IMR-90 (cell line): Measurements from ENCODE around the gene P2RY2. TPM values are rescaled to one million over a fixed set of nuclear protein-coding genes. Genes with fewer than 3 reads are reported as not detected.

Source experiments
- ATAC-seq: fragments of 200-7000 bp; cut with Tn5 transposase; 2 replicates; pipeline ENCODE4 v1.9.1; 2020; ENCODE audit warnings: low read depth, mild to moderate bottlenecking, moderate library complexity
- BruUV-seq: library from RNA; stranded (reverse); fragments of 400-500 nt; replicated peaks from 2 replicates; lab custom pipeline; 2021; lab: Mats Ljungman, UMichigan
- CTCF ChIA-PET: fragments of 300-600 bp; formaldehyde crosslinking; extraction: SDS; loops from one replicate; lab custom pipeline; 2021; ENCODE audit warnings: antibody characterized with exemption; lab: Yijun Ruan, JAX
- POLR2A ChIA-PET: fragments of 300-600 bp; sonication (Branson Sonifier 250); formaldehyde crosslinking; loops from one replicate; lab custom pipeline; 2022; ENCODE audit warnings: antibody characterized with exemption; ENCODE audit not compliant: unreplicated experiment; lab: Charles Lee
- DNase-seq: peaks from one replicate; pipeline ENCODE4 v3.0.0; 2013
- H2AFZ ChIP-seq: replicated peaks from 2 replicates; pipeline ENCODE3; 2013; ENCODE audit warnings: low read length, mild to moderate bottlenecking; ENCODE audit not compliant: poor library complexity
- H2AK5ac ChIP-seq: 2 replicates; pipeline ENCODE4 v1.6.1; 2013; ENCODE audit warnings: low read depth, low read length, inconsistent platforms
- H2AK9ac ChIP-seq: replicated peaks from 2 replicates; pipeline ENCODE3; 2013; ENCODE audit warnings: mild to moderate bottlenecking, low read depth, low read length, moderate library complexity; ENCODE audit not compliant: poor library complexity
- H2BK120ac ChIP-seq: 2 replicates; pipeline ENCODE4 v1.6.1; 2013; ENCODE audit warnings: low read depth, low read length, inconsistent platforms
- H2BK15ac ChIP-seq: 3 replicates; pipeline ENCODE4 v1.6.1; 2013; ENCODE audit warnings: low read depth, low read length, inconsistent platforms
- H2BK20ac ChIP-seq: 2 replicates; pipeline ENCODE4 v1.6.1; 2013; ENCODE audit warnings: low read depth, mild to moderate bottlenecking, inconsistent platforms, low read length, moderate library complexity
- H2BK5ac ChIP-seq: 2 replicates; pipeline ENCODE4 v1.6.1; 2013; ENCODE audit warnings: mild to moderate bottlenecking, low read depth, low read length, inconsistent platforms; ENCODE audit not compliant: poor library complexity, severe bottlenecking
- H3K14ac ChIP-seq: replicated peaks from 2 replicates; pipeline ENCODE4 v1.6.1; 2013; ENCODE audit warnings: low read depth, low read length, inconsistent platforms
- H3K18ac ChIP-seq: 2 replicates; pipeline ENCODE4 v1.6.1; 2013; ENCODE audit warnings: low read depth, low read length, control low read depth
- H3K23ac ChIP-seq: 2 replicates; pipeline ENCODE4 v1.6.1; 2013; ENCODE audit warnings: low read depth, low read length, inconsistent platforms
- H3K27ac ChIP-seq: 2 replicates; pipeline ENCODE4 v1.5.1; 2013; ENCODE audit warnings: mild to moderate bottlenecking, control low read depth, low read length; ENCODE audit not compliant: insufficient read depth
- H3K27me3 ChIP-seq: 2 replicates; pipeline ENCODE4 v1.6.1; 2013; ENCODE audit warnings: low read length; ENCODE audit not compliant: control insufficient read depth, insufficient read depth
- H3K36me3 ChIP-seq: 2 replicates; pipeline ENCODE4 v1.6.1; 2013; ENCODE audit warnings: low read length, mixed read lengths; ENCODE audit not compliant: control insufficient read depth, insufficient read depth
- H3K4ac ChIP-seq: 2 replicates; pipeline ENCODE4 v1.6.1; 2013; ENCODE audit warnings: low read depth, low read length, inconsistent platforms
- H3K4me1 ChIP-seq: 2 replicates; pipeline ENCODE4 v1.6.1; 2013; ENCODE audit warnings: low read length, mixed read lengths; ENCODE audit not compliant: control insufficient read depth, insufficient read depth
- H3K4me2 ChIP-seq: 2 replicates; pipeline ENCODE4 v1.6.1; 2013; ENCODE audit warnings: low read depth, mild to moderate bottlenecking, control low read depth, low read length, moderate library complexity
- H3K4me3 ChIP-seq: 2 replicates; pipeline ENCODE4 v1.5.1; 2013; ENCODE audit warnings: low read depth, mild to moderate bottlenecking, control low read depth, low read length, moderate library complexity; ENCODE audit not compliant: insufficient read depth
- H3K56ac ChIP-seq: 2 replicates; pipeline ENCODE4 v1.6.1; 2013; ENCODE audit warnings: low read length, inconsistent platforms; ENCODE audit not compliant: insufficient read depth; ENCODE audit errors: extremely low read depth
- H3K79me1 ChIP-seq, 2 experiments: 2 replicates each; pipeline ENCODE4 v1.6.1; 2013; ENCODE audit warnings: low read length in 2 of 2, inconsistent platforms in 1 of 2, low read depth in 1 of 2
- H3K9ac ChIP-seq: 2 replicates; pipeline ENCODE4 v1.6.1; 2013; ENCODE audit warnings: low read depth, low read length, control low read depth
- H3K9me1 ChIP-seq: 2 replicates; pipeline ENCODE4 v1.6.1; 2013; ENCODE audit warnings: low read length, inconsistent platforms; ENCODE audit not compliant: insufficient read depth
- H3K9me3 ChIP-seq: 2 replicates; pipeline ENCODE4 v1.6.1; 2013; ENCODE audit warnings: low read length; ENCODE audit not compliant: control insufficient read depth, insufficient read depth
- H4K20me1 ChIP-seq: 2 replicates; pipeline ENCODE4 v1.6.1; 2013; ENCODE audit warnings: low read length, inconsistent platforms; ENCODE audit not compliant: insufficient read depth
- H4K5ac ChIP-seq: 2 replicates; pipeline ENCODE4 v1.6.1; 2013; ENCODE audit warnings: mild to moderate bottlenecking, low read depth, low read length, control low read depth
- H4K8ac ChIP-seq, 2 experiments: 2 replicates each; pipeline ENCODE4 v1.6.1; 2013; ENCODE audit warnings: low read depth in 2 of 2, low read length in 2 of 2, control low read depth in 1 of 2, inconsistent platforms in 1 of 2
- H4K91ac ChIP-seq: 2 replicates; pipeline ENCODE4 v1.6.1; 2013; ENCODE audit warnings: low read depth, low read length, inconsistent platforms; ENCODE audit not compliant: insufficient read depth
- SMC3 ChIP-seq: fragments of 150-350 bp; IDR thresholded peaks from 2 replicates; pipeline ENCODE4 v1.6.1; 2016; ENCODE audit warnings: low read depth, mild to moderate bottlenecking, antibody characterized with exemption, low read length, moderate library complexity
- WGBS, 2 experiments: methylation state at CpG; one replicate each; pipeline versions ENCODE4 v1.1.5 to v1.1.7; 2013; ENCODE audit warnings: missing lambda C conversion rate in 2 of 2; ENCODE audit not compliant: insufficient read length in 1 of 2; ENCODE audit errors: extremely low coverage in 2 of 2; 5-methylcytosine and 5-hydroxymethylcytosine counted together
- dilution Hi-C: fragments of 300-500 bp; cut with HindIII; formaldehyde crosslinking; loops from one replicate; pipeline ENCODE4 v1.14.3; 2018; ENCODE audit warnings: low sequenced_read_pairs; ENCODE audit not compliant: unreplicated experiment
- in situ Hi-C: fragments of 300-500 bp; cut with MboI; formaldehyde crosslinking; loops from 3 replicates; pipeline ENCODE4 v1.14.3; 2019; ENCODE audit warnings: low sequenced_read_pairs, inconsistent platforms, mixed read lengths
- intact Hi-C: fragments of 100-400 bp; cut with micrococcal nuclease; formaldehyde crosslinking; loops from 2 replicates; pipeline ENCODE4 v1.10.0; 2022
- polyA plus RNA-seq, 3 experiments: library from polyadenylated mRNA; depleted of rRNA; stranded (reverse); fragments of >200 nt; gene quantifications; 2 replicates each; pipeline ENCODE4 v1.2.3, GENCODE V29; 2012; ENCODE audit warnings: low replicate concordance in 1 of 3
- total RNA-seq: library from RNA; depleted of rRNA; stranded (reverse); fragments of >200 nt; gene quantifications from 2 replicates; pipeline ENCODE4 v1.2.3, GENCODE V29; 2012

Gene P2RY2
- total and polyA plus RNA-seq, 2 of the 4 experiments (the other 2 are of a cell fraction) = not detected

GRCh38 chr11:73275381-73275750 is 57.3 kb downstream of the P2RY2 start:
- H3K79me1 ChIP-seq = no peaks in the 10 kb centered on the region
- H3K14ac ChIP-seq = no peak overlapping the region
- H2AK9ac ChIP-seq = no peak overlapping the region

More at GRCh38 chr11:73275381-73275750, 57.3 kb downstream of the P2RY2 start:
- Histone ChIP-seq H2BK15ac (no peak overlapping the region), H4K91ac (no peak overlapping the region), H3K23ac (no peak overlapping the region; the same call in 1 of the 2 replicates), H3K56ac (no peak overlapping the region), H3K4me1 (no peaks in the 10 kb centered on the region), H2BK20ac (no peak overlapping the region), H2BK120ac (no peak overlapping the region), H2AK5ac (no peak overlapping the region), H4K20me1 (no peaks in the 10 kb centered on the region), H3K27me3 (peaks cover 24% of the 10 kb centered on the region), H3K18ac (no peak overlapping the region), H3K4me3 (no peak overlapping the region), H2AFZ (no peak overlapping the region), H3K9me3 (no peaks in the 10 kb centered on the region), H3K4me2 (no peak overlapping the region), H2BK5ac (no peak overlapping the region), H3K9me1 (no peaks in the 10 kb centered on the region), H3K4ac (no peak overlapping the region), H3K9ac (no peak overlapping the region), H4K5ac (no peak overlapping the region), H3K27ac (no peak overlapping the region), H4K8ac (no peak overlapping the region), H3K36me3 (no peaks in the 10 kb centered on the region)
- ChIA-PET CTCF (no interaction called here), POLR2A (no interaction called here)
- intact Hi-C loops = no loop called here
- ATAC-seq (no peak), DNase-seq (no peak)
- WGBS, 2 experiments = 83% methylated on average over 1 of the region's 4 CpGs; no CpG with 5 or more reads in 1 of the 2 experiments
- no TSS peak for BruUV-seq
- in situ Hi-C loops = no loop called here
- dilution Hi-C loops = no loop called here
- TF ChIP-seq SMC3 = no peak
